GM23248 (cell line): ENCODE measurements around the gene POFUT2. TPM values are rescaled to one million over a fixed set of nuclear protein-coding genes. Genes with fewer than 3 reads are reported as not detected.

ENCODE experiments used
- DNase-seq: peaks from one replicate; pipeline ENCODE4 v3.0.0-alpha.2; 2015
- H2AFZ ChIP-seq: fragments of 200-600 bp; sonication (generic); 2 replicates; pipeline ENCODE4 v1.6.1; 2016; ENCODE audit warnings: antibody characterized with exemption
- H3F3A ChIP-seq: fragments of 200-600 bp; sonication (generic); 2 replicates; pipeline ENCODE4 v1.6.1; 2016; ENCODE audit warnings: mild to moderate bottlenecking, antibody characterized with exemption, mixed run types; ENCODE audit not compliant: insufficient read depth
- H3K27ac ChIP-seq: fragments of 200-600 bp; sonication (generic); 2 replicates; pipeline ENCODE4 v1.5.1; 2016; ENCODE audit warnings: mild to moderate bottlenecking
- H3K27me3 ChIP-seq: fragments of 200-600 bp; sonication (generic); replicated peaks from 2 replicates; pipeline ENCODE4 v1.6.1; 2016; ENCODE audit warnings: mild to moderate bottlenecking; ENCODE audit not compliant: insufficient read depth
- H3K36me3 ChIP-seq: fragments of 200-600 bp; sonication (generic); 2 replicates; pipeline ENCODE4 v1.6.1; 2016; ENCODE audit warnings: low read depth, mild to moderate bottlenecking
- H3K4me1 ChIP-seq: fragments of 200-600 bp; sonication (generic); 2 replicates; pipeline ENCODE4 v1.6.1; 2016; ENCODE audit warnings: mild to moderate bottlenecking; ENCODE audit not compliant: insufficient read depth
- H3K4me2 ChIP-seq: fragments of 200-600 bp; sonication (generic); one replicate; pipeline ENCODE4 v1.6.1; 2016; ENCODE audit warnings: mild to moderate bottlenecking; ENCODE audit not compliant: unreplicated experiment
- H3K4me3 ChIP-seq: fragments of 200-600 bp; sonication (generic); 2 replicates; pipeline ENCODE4 v1.5.1; 2016; ENCODE audit warnings: mild to moderate bottlenecking
- H3K79me2 ChIP-seq: fragments of 200-600 bp; sonication (generic); 2 replicates; pipeline ENCODE4 v1.6.1; 2016; ENCODE audit warnings: mild to moderate bottlenecking; ENCODE audit not compliant: insufficient read depth
- H3K9ac ChIP-seq: fragments of 200-600 bp; sonication (generic); 2 replicates; pipeline ENCODE4 v1.6.1; 2016; ENCODE audit warnings: mild to moderate bottlenecking
- H3K9me2 ChIP-seq: fragments of 200-600 bp; sonication (generic); 2 replicates; pipeline ENCODE4 v1.6.1; 2016; ENCODE audit warnings: mixed run types, mild to moderate bottlenecking, moderate library complexity; ENCODE audit not compliant: insufficient read depth
- H3K9me3 ChIP-seq: fragments of 200-600 bp; sonication (generic); one replicate; pipeline ENCODE4 v1.6.1; 2017; ENCODE audit warnings: low read depth
- H4K20me1 ChIP-seq: fragments of 200-600 bp; sonication (generic); 2 replicates; pipeline ENCODE4 v1.6.0; 2016; ENCODE audit not compliant: insufficient read depth
- EZH2 ChIP-seq: fragments of 200-600 bp; sonication (generic); IDR thresholded peaks from 2 replicates; pipeline ENCODE4 v1.6.1; 2018; ENCODE audit warnings: antibody characterized with exemption, mild to moderate bottlenecking; ENCODE audit not compliant: insufficient read depth, poor library complexity, severe bottlenecking
- EZH2phosphoT487 ChIP-seq: fragments of 200-600 bp; sonication (generic); IDR thresholded peaks from 2 replicates; pipeline ENCODE4 v1.6.1; 2018; ENCODE audit warnings: antibody characterized with exemption, moderate library complexity, mild to moderate bottlenecking, low read depth; ENCODE audit not compliant: insufficient read depth
- WGBS, 2 experiments: methylation state at CpG; one replicate each; pipeline ENCODE4 v1.1.6; 2015 to 2017; ENCODE audit warnings: low lambda C conversion rate in 2 of 2, low coverage in 1 of 2; ENCODE audit errors: missing lambda C conversion rate in 2 of 2; 5-methylcytosine and 5-hydroxymethylcytosine counted together
- in situ Hi-C: fragments of 300-500 bp; cut with MboI; formaldehyde crosslinking; loops from 2 replicates; pipeline ENCODE4 v1.15.0; 2020
- polyA plus RNA-seq: library from polyadenylated mRNA; unstranded; fragments of >200 nt; fragmentation: Nextera tagmentation; extraction: Ambion mirVana; gene quantifications from 2 replicates; pipeline ENCODE4 v1.2.1, GENCODE V29; 2016
- total RNA-seq: library from RNA; depleted of rRNA; stranded (reverse); fragments of >200 nt; shearing (Covaris generic); gene quantifications from 2 replicates; pipeline ENCODE4 v1.2.3, GENCODE V29; 2014

POFUT2 gene
- total and polyA plus RNA-seq, 2 experiments from 2014 or later = 30.1 to 48.2 TPM

- no peaks in the 10 kb centered on the region for H3K9me3 ChIP-seq
- TF ChIP-seq EZH2phosphoT487 = no peak
- TF ChIP-seq EZH2 = no peak
- H2AFZ ChIP-seq = no peak overlapping the region
- no peaks in the 10 kb centered on the region for H3F3A ChIP-seq
- no peaks in the 10 kb centered on the region for H3K9me2 ChIP-seq
- no peaks in the 10 kb centered on the region for H3K79me2 ChIP-seq
- H3K4me1 ChIP-seq = peaks cover 4% of the 10 kb centered on the region
- DNase-seq = no peak
- in situ Hi-C loops = no loop called here
- no peaks in the 10 kb centered on the region for H3K36me3 ChIP-seq
- H3K4me2 ChIP-seq = no peak overlapping the region
- no peak overlapping the region for H3K9ac ChIP-seq
- H3K4me3 ChIP-seq = no peak overlapping the region
- H3K27me3 ChIP-seq = no peaks in the 10 kb centered on the region
- H4K20me1 ChIP-seq = no peaks in the 10 kb centered on the region
- H3K27ac ChIP-seq = no peak overlapping the region
- WGBS, 2 experiments = 63 to 77% methylated on average over 5 to 14 of the region's 14 CpGs
Measured at GRCh38 chr21:45335151-45335760, 47.6 kb upstream of the POFUT2 start.

GRCh38 chr21:45334591-45335081 lies 46.9 kb upstream of the POFUT2 start:
- in situ Hi-C loops = no loop called here
- H3K4me1 ChIP-seq = peaks cover 10% of the 10 kb centered on the region
- no peaks in the 10 kb centered on the region for H3K36me3 ChIP-seq
- DNase-seq = no peak
- H3K9me3 ChIP-seq = no peaks in the 10 kb centered on the region
- no peaks in the 10 kb centered on the region for H3K9me2 ChIP-seq
- TF ChIP-seq EZH2phosphoT487 (no peak), EZH2 (no peak)
- no peak overlapping the region for H3K4me2 ChIP-seq
- no peak overlapping the region for H3K9ac ChIP-seq
- no peaks in the 10 kb centered on the region for H4K20me1 ChIP-seq
- H3K4me3 ChIP-seq = no peak overlapping the region
- H3K27ac ChIP-seq = no peak overlapping the region
- WGBS, 2 experiments = 83 to 84% methylated on average over 8 to 9 of the region's 9 CpGs
- H2AFZ ChIP-seq = no peak overlapping the region
- H3K79me2 ChIP-seq = no peaks in the 10 kb centered on the region
- H3F3A ChIP-seq = 0 out of 2 replicates have a peak, but pooled peaks cover 3% of the 10 kb centered on the region
- H3K27me3 ChIP-seq = no peaks in the 10 kb centered on the region

- Histone ChIP-seq H3K4me3 (no peak overlapping the region), H3K27me3 (no peaks in the 10 kb centered on the region), H2AFZ (no peak overlapping the region), H3K27ac (no peak overlapping the region), H3F3A (0 out of 2 replicates have a peak, but pooled peaks cover 4% of the 10 kb centered on the region), H3K36me3 (no peaks in the 10 kb centered on the region), H3K9me2 (no peaks in the 10 kb centered on the region), H3K9me3 (no peaks in the 10 kb centered on the region), H3K4me2 (no peak overlapping the region), H3K79me2 (no peaks in the 10 kb centered on the region), H3K4me1 (peaks cover 12% of the 10 kb centered on the region), H4K20me1 (no peaks in the 10 kb centered on the region), H3K9ac (no peak overlapping the region)
- no peak for DNase-seq
- WGBS, 2 experiments = 93 to 97% methylated on average over 8 of the region's 8 CpGs
- TF ChIP-seq EZH2phosphoT487 (no peak), EZH2 (no peak)
- in situ Hi-C loops = no loop called here
Measured at GRCh38 chr21:45334134-45334533, 46.4 kb upstream of the POFUT2 start.

DNA sequence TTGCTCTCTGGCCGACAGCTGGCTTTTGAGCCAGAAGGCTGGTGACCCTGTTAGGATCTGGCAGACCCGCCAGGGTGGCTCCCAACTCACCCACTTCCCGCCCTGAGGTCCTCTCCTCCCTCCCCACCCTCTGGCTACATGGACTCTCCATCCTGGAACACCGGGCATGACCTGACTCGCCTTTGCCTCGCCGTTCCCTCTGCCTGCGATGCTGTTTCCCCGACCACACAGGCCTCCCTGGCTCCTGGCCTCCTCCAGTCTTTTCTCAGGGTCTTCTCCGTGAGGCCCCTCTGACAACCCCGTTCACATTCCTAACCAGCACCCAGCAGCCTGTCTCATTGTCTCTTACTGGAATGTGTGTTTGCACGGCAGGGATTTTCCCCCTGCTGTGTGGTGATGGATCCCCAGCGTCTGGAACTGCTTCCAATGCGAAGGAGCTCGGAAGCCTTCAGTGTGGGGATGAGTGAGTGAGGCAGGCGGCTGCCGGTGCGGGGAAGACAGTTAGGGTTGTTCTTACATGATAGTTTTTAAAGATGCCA lies 46.0 kb upstream of the POFUT2 start:
- TF ChIP-seq EZH2phosphoT487 (no peak), EZH2 (no peak)
- Histone ChIP-seq H3K27ac (no peak overlapping the region), H3K79me2 (no peaks in the 10 kb centered on the region), H3K4me3 (no peak overlapping the region), H3K4me2 (no peak overlapping the region), H3F3A (0 out of 2 replicates have a peak, but pooled peaks cover 4% of the 10 kb centered on the region), H4K20me1 (no peaks in the 10 kb centered on the region), H3K27me3 (no peaks in the 10 kb centered on the region), H3K4me1 (peaks cover 12% of the 10 kb centered on the region), H3K36me3 (no peaks in the 10 kb centered on the region), H3K9ac (no peak overlapping the region), H3K9me3 (no peaks in the 10 kb centered on the region), H2AFZ (no peak overlapping the region), H3K9me2 (no peaks in the 10 kb centered on the region)
- WGBS, 2 experiments = 91% methylated on average over 17 to 18 of the region's 18 CpGs
- no peak for DNase-seq
- in situ Hi-C loops = no loop called here
